Thoracic aorta (tissue), 2 donors: ENCODE measurements around the gene UBXN11. TPM values are rescaled to one million over a fixed set of nuclear protein-coding genes. Genes with fewer than 3 reads are reported as not detected.

Experiments used
- ATAC-seq: fragments of 150-250 bp; one replicate; pipeline ENCODE4 v1.8.0; 2017; ENCODE audit warnings: low read depth; ENCODE audit not compliant: insufficient number of reproducible peaks, low FRiP score
- DNase-seq: peaks from one replicate; pipeline ENCODE4 v3.0.0-alpha.2; 2020; ENCODE audit warnings: low spot score
- H3K27ac ChIP-seq, 2 donors: fragments of 200-600 bp; sonication (generic); 1 replicate in 1 of 2; 2 replicates in 1 of 2; pipeline ENCODE4 v1.5.1; 2016; ENCODE audit warnings: mild to moderate bottlenecking in 2 of 2, moderate library complexity in 2 of 2
- H3K27me3 ChIP-seq: fragments of 200-600 bp; sonication (generic); replicated peaks from 2 replicates; pipeline ENCODE4 v1.6.0; 2016; ENCODE audit warnings: mild to moderate bottlenecking; ENCODE audit not compliant: insufficient read depth
- H3K36me3 ChIP-seq: fragments of 200-600 bp; sonication (generic); one replicate; pipeline ENCODE4 v1.5.1; 2016
- H3K4me1 ChIP-seq, 2 donors: fragments of 200-600 bp; sonication (generic); 1 replicate in 1 of 2; 2 replicates in 1 of 2; pipeline versions ENCODE4 v1.5.1 to v1.6.0; 2016; ENCODE audit warnings: low read depth in 2 of 2, mild to moderate bottlenecking in 1 of 2; ENCODE audit not compliant: control insufficient read depth in 1 of 2
- H3K4me3 ChIP-seq: fragments of 200-600 bp; sonication (generic); 2 replicates; pipeline ENCODE4 v1.5.1; 2016; ENCODE audit warnings: mild to moderate bottlenecking
- H3K9me3 ChIP-seq: fragments of 200-600 bp; sonication (generic); 2 replicates; pipeline ENCODE4 v1.5.1; 2016
- CTCF ChIP-seq: fragments of 200-600 bp; sonication (generic); IDR thresholded peaks from one replicate; pipeline ENCODE4 v1.5.1; 2019; ENCODE audit warnings: antibody characterized with exemption
- total RNA-seq, 2 donors: library from RNA; depleted of rRNA; stranded (reverse); fragments of >200 nt; gene quantifications; one replicate each; pipeline versions ENCODE4 v1.1.0 to v1.2.3, GENCODE V29; 2016

UBXN11 gene
- total RNA-seq, 2 donors from 2014 or later = 9.6 to 23.2 TPM

- no peaks in the 10 kb centered on the region for H3K27me3 ChIP-seq
- no peaks in the 10 kb centered on the region for H3K9me3 ChIP-seq
- TF ChIP-seq CTCF = no peak
- DNase-seq (no peak), ATAC-seq (no peak)
- H3K4me1 ChIP-seq = no peaks in the 10 kb centered on the region
- no peaks in the 10 kb centered on the region for H3K36me3 ChIP-seq
- no peak overlapping the region for H3K27ac ChIP-seq
- H3K4me3 ChIP-seq = no peak overlapping the region
Observed at GRCh38 chr1:26324550-26324949, 18.1 kb upstream of the UBXN11 start.

- no peak for TF ChIP-seq CTCF
- H3K4me3 ChIP-seq = no peak overlapping the region
- H3K36me3 ChIP-seq = no peaks in the 10 kb centered on the region
- H3K27ac ChIP-seq = no peak overlapping the region
- no peaks in the 10 kb centered on the region for H3K4me1 ChIP-seq
- ATAC-seq (no peak), DNase-seq (no peak)
- H3K9me3 ChIP-seq = no peaks in the 10 kb centered on the region
- no peaks in the 10 kb centered on the region for H3K27me3 ChIP-seq
Observed at GRCh38 chr1:26323382-26323781, 16.9 kb upstream of the UBXN11 start.

- Histone ChIP-seq H3K9me3 (no peaks in the 10 kb centered on the region), H3K4me1 (no peaks in the 10 kb centered on the region), H3K27me3 (no peaks in the 10 kb centered on the region), H3K4me3 (no peak overlapping the region), H3K27ac (no peak overlapping the region), H3K36me3 (no peaks in the 10 kb centered on the region)
- ATAC-seq (no peak), DNase-seq (no peak)
- no peak for TF ChIP-seq CTCF
Observed at GRCh38 chr1:26322042-26322331, 15.6 kb upstream of the UBXN11 start.

- H3K27me3 ChIP-seq = no peaks in the 10 kb centered on the region
- H3K4me1 ChIP-seq = no peaks in the 10 kb centered on the region
- H3K27ac ChIP-seq = no peak overlapping the region
- H3K36me3 ChIP-seq = no peaks in the 10 kb centered on the region
- peak; percentile 89 for DNase-seq
- no peaks in the 10 kb centered on the region for H3K9me3 ChIP-seq
- TF ChIP-seq CTCF = peak; percentile 75
- H3K4me3 ChIP-seq = no peak overlapping the region
- ATAC-seq = peak; percentile 82
Observed at GRCh38 chr1:26321315-26322041, 15.0 kb upstream of the UBXN11 start.

- ATAC-seq = no peak
- TF ChIP-seq CTCF = no peak
- H3K4me1 ChIP-seq = no peaks in the 10 kb centered on the region
- no peak overlapping the region for H3K4me3 ChIP-seq
- H3K36me3 ChIP-seq = no peaks in the 10 kb centered on the region
- H3K27me3 ChIP-seq = no peaks in the 10 kb centered on the region
- no peak overlapping the region for H3K27ac ChIP-seq
- DNase-seq = no peak
- no peaks in the 10 kb centered on the region for H3K9me3 ChIP-seq
Observed at GRCh38 chr1:26320896-26321295, 14.5 kb upstream of the UBXN11 start.
